Erythroblast (primary cell): ENCODE measurements around the gene OR6C70.

ENCODE experiments used
- GATA1 ChIP-seq: IDR thresholded peaks from 2 replicates; pipeline ENCODE4 v1.6.1; 2011; ENCODE audit warnings: low read depth, mild to moderate bottlenecking, control low read depth, low read length, moderate library complexity
- POLR2A ChIP-seq: IDR thresholded peaks from 2 replicates; pipeline ENCODE4 v1.6.1; 2011; ENCODE audit warnings: mild to moderate bottlenecking, low read length

DNA sequence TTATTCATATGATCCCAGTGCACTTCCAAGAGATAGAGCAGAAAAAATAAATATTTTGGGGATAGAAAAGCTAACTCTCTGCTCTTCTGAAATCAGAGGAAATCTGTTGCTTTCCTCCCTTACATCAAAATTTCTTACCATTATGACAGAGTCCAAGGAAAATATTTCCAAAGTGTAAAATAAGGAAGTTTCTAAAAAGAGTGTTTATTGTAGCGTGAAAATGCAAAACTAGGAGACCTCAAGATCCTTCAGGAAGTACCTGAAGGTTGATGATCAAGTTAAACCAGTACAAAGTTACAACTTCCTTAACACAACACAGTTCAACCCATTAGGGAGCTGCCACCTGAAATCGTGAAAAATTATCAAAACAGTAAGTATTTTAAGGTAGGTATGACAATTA is 26.2 kb downstream of the OR6C70 start, which contains the start of gene OR6C2:
- TF ChIP-seq POLR2A, result no peak
- TF ChIP-seq GATA1, result no peak
